ENCODE measurements around the gene MYG1.

MYG1 gene

GRCh38 chr12:53299454-53300180 lies at the start of gene MYG1:
Gene MYG1, plus strand, starts transcription at chr12:53299695. Its CDS starts 43 bp downstream, at chr12:53299738.
- peak; percentile 92 for DNase-seq (ENCODE audit: low spot score)

- peak; percentile 90 for DNase-seq (ENCODE audit: low spot score)
Measured at GRCh38 chr12:53251477-53252348, 47.8 kb upstream of the MYG1 start.

- no peak for DNase-seq (ENCODE audit: low spot score)
Measured at GRCh38 chr12:53252349-53252916, 47.1 kb upstream of the MYG1 start.

- no peak for DNase-seq (ENCODE audit: low spot score)
Measured at GRCh38 chr12:53253298-53253697, 46.2 kb upstream of the MYG1 start.

GRCh38 chr12:53254816-53255545 lies 44.5 kb upstream of the MYG1 start:
- DNase-seq (ENCODE audit: low spot score) = no peak

GRCh38 chr12:53255996-53256395 lies 43.5 kb upstream of the MYG1 start:
- no peak for DNase-seq (ENCODE audit: low spot score)

- DNase-seq (ENCODE audit: low spot score) = no peak
Measured at GRCh38 chr12:53258541-53259539, 40.7 kb upstream of the MYG1 start.

GRCh38 chr12:53259891-53260290 lies 39.6 kb upstream of the MYG1 start:
- DNase-seq (ENCODE audit: low spot score) = no peak

- no peak for DNase-seq (ENCODE audit: low spot score)
Measured at GRCh38 chr12:53265783-53266182, 33.7 kb upstream of the MYG1 start.

GRCh38 chr12:53267306-53267998 lies 32.0 kb upstream of the MYG1 start:
- DNase-seq (ENCODE audit: low spot score) = no peak

- DNase-seq (ENCODE audit: low spot score) = peak; percentile 89
Measured at GRCh38 chr12:53267999-53268629, 31.4 kb upstream of the MYG1 start, which contains the start of gene ESPL1. Gene ESPL1, plus strand, starts transcription at chr12:53268299. Its CDS starts 468 bp downstream, at chr12:53268767.

- no peak for DNase-seq (ENCODE audit: low spot score)
Measured at GRCh38 chr12:53268630-53269562, 30.6 kb upstream of the MYG1 start.

- no peak for DNase-seq (ENCODE audit: low spot score)
Measured at GRCh38 chr12:53274445-53274844, 25.1 kb upstream of the MYG1 start.

GRCh38 chr12:53276511-53276910 lies 23.0 kb upstream of the MYG1 start:
- DNase-seq (ENCODE audit: low spot score) = no peak

GRCh38 chr12:53277981-53278380 lies 21.5 kb upstream of the MYG1 start:
- DNase-seq (ENCODE audit: low spot score) = no peak

GRCh38 chr12:53279283-53279869 lies 20.1 kb upstream of the MYG1 start:
- DNase-seq (ENCODE audit: low spot score) = no peak

GRCh38 chr12:53279888-53280498 lies 19.5 kb upstream of the MYG1 start:
- DNase-seq (ENCODE audit: low spot score) = no peak

GRCh38 chr12:53286448-53286847 lies 13.0 kb upstream of the MYG1 start:
- DNase-seq (ENCODE audit: low spot score) = no peak

All from HuH-7 (cell line).